ENCODE results near the gene LRP1. TPM values are rescaled to one million over a fixed set of nuclear protein-coding genes. Genes with fewer than 3 reads are reported as not detected.

The LRP1 gene
- total RNA-seq, 1 donor from 2014 or later = 591 TPM

DNA sequence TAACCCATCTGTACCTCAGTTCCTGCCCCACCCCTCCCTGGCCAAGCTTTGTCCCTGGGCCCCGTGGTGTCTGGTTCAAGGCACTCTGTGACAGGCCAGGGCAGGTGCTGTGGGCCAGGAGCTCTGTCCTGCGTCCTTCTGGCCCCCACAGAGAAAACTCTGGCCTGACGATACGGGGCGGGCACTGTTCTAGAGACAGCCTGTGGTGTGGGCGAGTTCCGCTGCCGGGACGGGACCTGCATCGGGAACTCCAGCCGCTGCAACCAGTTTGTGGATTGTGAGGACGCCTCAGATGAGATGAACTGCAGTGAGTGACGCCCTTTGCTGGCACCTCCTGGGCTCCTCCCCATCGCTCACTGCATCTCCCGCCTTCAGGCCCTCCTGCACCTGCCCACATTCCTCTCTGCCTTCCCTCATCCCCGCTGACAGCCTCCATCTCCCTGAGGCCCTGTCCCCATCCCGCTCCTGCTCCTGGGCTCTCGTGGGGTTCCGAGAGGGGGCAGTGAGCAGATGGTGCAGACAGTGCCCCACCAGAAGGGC lies 65.5 kb downstream of the LRP1 start:
- DNase-seq (ENCODE audit: extremely low spot score, unreplicated experiment) = no peak
- H3K4me3 Mint-ChIP-seq (ENCODE audit: unreplicated experiment) = no peak overlapping the region
- H3K27me3 Mint-ChIP-seq (ENCODE audit: unreplicated experiment) = no peaks in the 10 kb centered on the region
- H3K4me1 Mint-ChIP-seq (ENCODE audit: unreplicated experiment) = no peaks in the 10 kb centered on the region
- TF ChIP-seq, protein P1, sequence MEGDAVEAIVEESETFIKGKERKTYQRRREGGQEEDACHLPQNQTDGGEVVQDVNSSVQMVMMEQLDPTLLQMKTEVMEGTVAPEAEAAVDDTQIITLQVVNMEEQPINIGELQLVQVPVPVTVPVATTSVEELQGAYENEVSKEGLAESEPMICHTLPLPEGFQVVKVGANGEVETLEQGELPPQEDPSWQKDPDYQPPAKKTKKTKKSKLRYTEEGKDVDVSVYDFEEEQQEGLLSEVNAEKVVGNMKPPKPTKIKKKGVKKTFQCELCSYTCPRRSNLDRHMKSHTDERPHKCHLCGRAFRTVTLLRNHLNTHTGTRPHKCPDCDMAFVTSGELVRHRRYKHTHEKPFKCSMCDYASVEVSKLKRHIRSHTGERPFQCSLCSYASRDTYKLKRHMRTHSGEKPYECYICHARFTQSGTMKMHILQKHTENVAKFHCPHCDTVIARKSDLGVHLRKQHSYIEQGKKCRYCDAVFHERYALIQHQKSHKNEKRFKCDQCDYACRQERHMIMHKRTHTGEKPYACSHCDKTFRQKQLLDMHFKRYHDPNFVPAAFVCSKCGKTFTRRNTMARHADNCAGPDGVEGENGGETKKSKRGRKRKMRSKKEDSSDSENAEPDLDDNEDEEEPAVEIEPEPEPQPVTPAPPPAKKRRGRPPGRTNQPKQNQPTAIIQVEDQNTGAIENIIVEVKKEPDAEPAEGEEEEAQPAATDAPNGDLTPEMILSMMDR (IDR thresholded peaks at IDR 0.05) = no peak
- no peak overlapping the region for H3K27ac Mint-ChIP-seq (ENCODE audit: unreplicated experiment)
- peaks cover 49% of the 10 kb centered on the region for H3K36me3 Mint-ChIP-seq (ENCODE audit: unreplicated experiment)
- H3K9me3 Mint-ChIP-seq (ENCODE audit: unreplicated experiment) = no peaks in the 10 kb centered on the region

DNA sequence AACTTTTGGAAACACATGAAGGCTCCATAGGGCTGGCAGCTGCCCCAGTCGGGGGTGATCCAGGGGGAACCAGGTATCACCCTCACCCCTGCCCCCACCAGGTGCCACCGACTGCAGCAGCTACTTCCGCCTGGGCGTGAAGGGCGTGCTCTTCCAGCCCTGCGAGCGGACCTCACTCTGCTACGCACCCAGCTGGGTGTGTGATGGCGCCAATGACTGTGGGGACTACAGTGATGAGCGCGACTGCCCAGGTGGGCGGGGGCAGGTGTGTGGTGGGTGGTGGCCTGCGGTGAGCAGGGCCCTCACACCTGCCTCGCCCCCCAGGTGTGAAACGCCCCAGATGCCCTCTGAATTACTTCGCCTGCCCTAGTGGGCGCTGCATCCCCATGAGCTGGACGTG lies 66.0 kb downstream of the LRP1 start:
- TF ChIP-seq, protein P1 (IDR thresholded peaks at IDR 0.05) = no peak
- Mint-ChIP-seq H3K9me3 (ENCODE audit: unreplicated experiment) (no peaks in the 10 kb centered on the region), H3K4me3 (ENCODE audit: unreplicated experiment) (no peak overlapping the region), H3K27ac (ENCODE audit: unreplicated experiment) (no peak overlapping the region), H3K27me3 (ENCODE audit: unreplicated experiment) (no peaks in the 10 kb centered on the region), H3K36me3 (ENCODE audit: unreplicated experiment) (peaks cover 50% of the 10 kb centered on the region), H3K4me1 (ENCODE audit: unreplicated experiment) (no peaks in the 10 kb centered on the region)
- DNase-seq (ENCODE audit: extremely low spot score, unreplicated experiment) = no peak

DNA sequence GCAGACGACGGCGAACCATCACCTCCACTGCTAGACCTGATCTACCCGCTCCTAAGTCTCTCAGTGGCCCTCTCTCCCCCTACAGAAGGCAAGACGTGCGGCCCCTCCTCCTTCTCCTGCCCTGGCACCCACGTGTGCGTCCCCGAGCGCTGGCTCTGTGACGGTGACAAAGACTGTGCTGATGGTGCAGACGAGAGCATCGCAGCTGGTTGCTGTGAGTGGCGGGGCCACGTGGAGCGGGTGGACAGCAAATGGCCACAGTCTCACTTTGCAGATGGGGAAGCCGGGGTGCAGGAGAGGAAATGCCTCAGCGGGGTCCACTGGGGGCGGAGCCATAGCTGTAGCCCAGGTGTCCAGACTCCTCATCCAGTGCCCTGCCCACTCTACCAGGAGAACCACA lies 66.9 kb downstream of the LRP1 start:
- H3K27ac Mint-ChIP-seq (ENCODE audit: unreplicated experiment) = no peak overlapping the region
- H3K4me1 Mint-ChIP-seq (ENCODE audit: unreplicated experiment) = no peaks in the 10 kb centered on the region
- H3K36me3 Mint-ChIP-seq (ENCODE audit: unreplicated experiment) = peaks cover 54% of the 10 kb centered on the region
- DNase-seq (ENCODE audit: extremely low spot score, unreplicated experiment) = no peak
- H3K27me3 Mint-ChIP-seq (ENCODE audit: unreplicated experiment) = no peaks in the 10 kb centered on the region
- TF ChIP-seq, protein P1 (IDR thresholded peaks at IDR 0.05) = no peak
- H3K4me3 Mint-ChIP-seq (ENCODE audit: unreplicated experiment) = no peak overlapping the region
- H3K9me3 Mint-ChIP-seq (ENCODE audit: unreplicated experiment) = no peaks in the 10 kb centered on the region

DNA sequence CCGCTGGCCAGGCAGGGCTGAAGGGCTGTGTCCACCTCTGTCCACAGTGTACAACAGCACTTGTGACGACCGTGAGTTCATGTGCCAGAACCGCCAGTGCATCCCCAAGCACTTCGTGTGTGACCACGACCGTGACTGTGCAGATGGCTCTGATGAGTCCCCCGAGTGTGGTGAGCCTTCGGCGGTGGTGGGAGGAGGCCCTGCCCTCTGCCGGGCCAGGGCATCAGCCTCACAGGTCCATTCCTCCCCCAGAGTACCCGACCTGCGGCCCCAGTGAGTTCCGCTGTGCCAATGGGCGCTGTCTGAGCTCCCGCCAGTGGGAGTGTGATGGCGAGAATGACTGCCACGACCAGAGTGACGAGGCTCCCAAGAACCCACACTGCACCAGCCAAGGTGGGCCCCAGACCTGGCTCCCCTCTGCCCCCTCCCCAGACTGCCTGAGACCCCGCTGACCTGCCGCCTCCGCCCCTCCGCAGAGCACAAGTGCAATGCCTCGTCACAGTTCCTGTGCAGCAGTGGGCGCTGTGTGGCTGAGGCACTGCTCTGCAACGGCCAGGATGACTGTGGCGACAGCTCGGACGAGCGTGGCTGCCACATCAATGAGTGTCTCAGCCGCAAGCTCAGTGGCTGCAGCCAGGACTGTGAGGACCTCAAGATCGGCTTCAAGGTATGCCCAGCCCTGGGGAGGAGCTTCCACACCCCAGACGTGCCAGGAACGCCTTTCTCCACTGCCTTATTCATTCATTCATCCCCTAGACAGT lies 67.5 kb downstream of the LRP1 start:
- DNase-seq (ENCODE audit: extremely low spot score, unreplicated experiment) = no peak
- Mint-ChIP-seq H3K27me3 (ENCODE audit: unreplicated experiment) (no peaks in the 10 kb centered on the region), H3K36me3 (ENCODE audit: unreplicated experiment) (peaks cover 54% of the 10 kb centered on the region)

DNA sequence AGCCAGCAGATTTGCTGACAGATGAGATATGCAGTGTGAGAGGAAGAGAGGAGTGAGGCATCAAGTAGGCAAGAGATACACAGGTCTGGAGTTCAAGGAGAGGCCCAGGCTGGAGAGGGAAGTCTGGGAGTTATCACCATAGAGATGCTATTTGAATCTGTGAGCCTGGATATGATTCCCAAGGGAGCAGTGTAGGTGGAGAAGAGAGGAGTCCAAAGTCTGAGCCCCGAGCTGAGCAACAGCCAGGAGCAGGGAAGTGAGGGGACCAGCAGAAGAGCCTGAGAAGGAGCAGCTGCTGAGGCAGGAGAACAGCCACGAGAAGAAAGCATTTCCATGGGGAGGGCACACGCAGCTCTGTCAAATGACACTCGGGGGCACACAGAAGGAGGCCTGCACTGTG lies 68.2 kb downstream of the LRP1 start:
- no peaks in the 10 kb centered on the region for H3K9me3 Mint-ChIP-seq (ENCODE audit: unreplicated experiment)
- H3K4me3 Mint-ChIP-seq (ENCODE audit: unreplicated experiment) = no peak overlapping the region
- H3K36me3 Mint-ChIP-seq (ENCODE audit: unreplicated experiment) = peaks cover 53% of the 10 kb centered on the region
- no peaks in the 10 kb centered on the region for H3K27me3 Mint-ChIP-seq (ENCODE audit: unreplicated experiment)
- no peak for DNase-seq (ENCODE audit: extremely low spot score, unreplicated experiment)
- TF ChIP-seq, protein P1 (IDR thresholded peaks at IDR 0.05) = no peak
- H3K27ac Mint-ChIP-seq (ENCODE audit: unreplicated experiment) = no peak overlapping the region
- H3K4me1 Mint-ChIP-seq (ENCODE audit: unreplicated experiment) = no peaks in the 10 kb centered on the region

More for the DNA sequence above, 67.5 kb downstream of the LRP1 start:
- H3K4me1 Mint-ChIP-seq (ENCODE audit: unreplicated experiment) = no peaks in the 10 kb centered on the region
- H3K9me3 Mint-ChIP-seq (ENCODE audit: unreplicated experiment) = no peaks in the 10 kb centered on the region
- TF ChIP-seq, protein P1 (IDR thresholded peaks at IDR 0.05) = no peak
- no peak overlapping the region for H3K27ac Mint-ChIP-seq (ENCODE audit: unreplicated experiment)
- no peak overlapping the region for H3K4me3 Mint-ChIP-seq (ENCODE audit: unreplicated experiment)

All from osteocyte (in vitro differentiated cells).